Measurements from ENCODE around the gene ZNF641.

GRCh38 chr12:48311313-48311712, 39.4 kb downstream of the ZNF641 start:
- TF ChIP-seq CTCF (IDR thresholded peaks at IDR 0.05) (no peak), POLR2A (IDR thresholded peaks at IDR 0.05) (no peak)

All from tibial nerve (tissue), 3 donors.